T follicular helper cell (primary cell): ENCODE data around the gene CELF2.

Experiments used
- DNase-seq: peaks from one replicate; pipeline ENCODE4 v3.0.0-alpha.2; 2020; ENCODE audit warnings: low read depth

The CELF2 gene

DNA sequence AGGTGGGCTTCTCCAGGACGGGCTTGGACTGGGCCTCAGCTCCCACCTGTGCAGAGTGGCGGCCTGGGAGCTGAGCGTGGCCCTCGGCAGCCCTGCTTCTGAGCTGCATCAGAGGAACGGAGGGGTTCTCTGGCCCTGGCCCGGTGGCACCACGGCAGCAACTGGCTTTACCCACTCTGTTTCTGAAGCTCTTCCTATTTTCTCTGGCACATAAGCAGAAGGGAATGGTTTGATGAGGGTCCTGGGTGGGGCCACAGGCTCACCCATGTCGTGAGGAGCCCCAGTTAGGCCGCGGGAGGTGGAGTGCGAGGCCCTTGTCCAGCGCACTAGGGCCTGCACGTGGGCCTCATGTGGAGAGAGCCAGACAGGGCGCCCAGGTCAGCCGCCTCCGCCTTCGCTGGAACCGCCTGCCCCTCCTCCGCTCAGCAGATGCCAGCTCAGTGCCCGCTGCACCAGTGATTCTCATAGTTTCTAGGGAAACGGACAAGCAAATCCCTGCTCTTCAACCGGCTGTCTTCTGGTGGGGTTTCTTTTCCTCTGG, 284.0 kb downstream of the CELF2 start:
- DNase-seq, result no peak

DNA sequence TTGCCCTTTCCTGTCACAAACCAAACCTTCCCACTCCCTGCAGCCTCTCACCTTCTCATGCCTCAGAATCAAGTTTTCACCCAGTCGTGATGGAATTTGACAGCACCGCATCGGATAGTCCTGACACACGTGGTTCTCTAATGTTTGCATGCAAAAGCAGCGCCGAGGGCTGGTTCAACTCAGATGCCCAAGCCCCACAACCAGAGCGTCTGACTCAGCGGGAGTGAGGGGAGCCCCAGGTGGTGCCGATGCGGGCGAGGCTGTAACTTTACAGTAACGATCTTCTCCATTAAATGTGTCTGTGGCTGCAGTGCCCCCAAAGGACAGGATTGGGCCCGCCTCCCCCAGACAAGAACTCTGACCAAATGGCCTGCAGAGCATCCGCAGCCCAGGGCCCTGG, 284.5 kb downstream of the CELF2 start:
- DNase-seq, result no peak

DNA sequence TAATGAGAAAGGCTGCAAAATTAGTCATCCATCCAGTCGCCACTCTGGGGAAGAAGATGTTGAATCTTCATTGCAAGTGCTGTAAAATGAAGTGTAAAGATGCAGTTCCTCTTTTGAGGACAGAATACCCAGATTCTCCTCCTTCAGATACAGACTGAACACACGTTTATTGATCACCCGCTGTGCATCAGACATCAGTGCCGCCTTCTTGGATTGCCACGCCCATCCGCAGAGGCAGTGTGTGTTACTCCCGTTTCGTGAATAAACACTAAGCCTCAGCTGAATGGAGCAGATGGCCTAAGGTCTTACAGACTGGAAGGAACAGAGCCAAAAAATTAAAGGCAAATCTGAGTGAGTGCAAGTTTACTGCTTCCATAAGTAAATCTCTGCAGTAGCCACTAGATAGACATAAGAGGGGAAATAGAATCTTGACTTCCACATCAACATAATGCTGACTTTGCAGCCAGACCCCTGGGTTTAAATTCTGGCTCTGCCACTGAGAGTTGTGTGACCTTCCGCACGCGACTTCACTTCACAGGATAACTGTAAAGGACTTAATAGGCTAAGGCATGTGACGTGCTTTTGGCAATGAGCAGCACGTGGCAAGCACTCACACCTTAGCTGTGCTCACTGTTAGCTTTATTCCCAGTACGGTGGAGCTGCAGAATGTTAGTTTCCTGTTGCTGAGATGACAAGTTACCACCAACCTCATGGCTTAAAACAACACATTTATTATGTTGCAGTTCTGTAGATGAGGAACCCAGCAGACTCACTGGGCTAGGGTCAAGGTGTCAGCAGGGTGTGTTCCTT, 285.9 kb downstream of the CELF2 start:
- DNase-seq, result no peak

DNA sequence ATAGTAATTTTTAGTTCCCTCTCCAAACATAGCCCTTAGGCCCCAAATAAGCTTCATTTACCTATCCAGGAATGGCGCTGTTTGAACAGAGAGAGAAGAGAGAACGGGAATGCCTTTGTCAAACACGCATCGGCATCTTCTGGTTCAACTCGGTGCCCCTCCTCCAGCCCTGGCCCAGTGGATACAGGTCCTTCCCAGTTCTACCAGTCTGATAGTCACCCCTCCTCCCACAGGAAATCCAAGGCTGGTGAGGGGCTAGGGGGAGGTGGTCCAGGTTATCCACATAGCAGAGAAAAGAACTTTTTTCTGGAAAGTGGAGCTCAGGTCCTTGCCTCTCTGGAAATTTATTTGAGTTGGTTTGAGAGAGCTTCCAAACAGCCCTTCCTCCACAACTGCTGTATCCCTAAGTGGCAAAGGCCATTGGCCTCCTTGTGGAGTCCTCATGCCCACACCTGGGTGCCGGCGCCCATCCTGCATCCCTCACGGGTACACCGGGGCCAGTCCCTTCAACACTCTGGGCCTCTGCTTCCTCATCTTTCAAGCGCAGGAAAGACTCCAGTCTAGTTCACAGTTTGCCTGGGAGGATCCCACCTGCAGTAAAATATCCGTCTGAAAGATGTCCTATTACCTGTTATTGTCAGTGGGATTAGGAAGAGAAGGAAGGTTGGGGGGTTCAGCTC, 287.4 kb downstream of the CELF2 start:
- no peak for DNase-seq

DNA sequence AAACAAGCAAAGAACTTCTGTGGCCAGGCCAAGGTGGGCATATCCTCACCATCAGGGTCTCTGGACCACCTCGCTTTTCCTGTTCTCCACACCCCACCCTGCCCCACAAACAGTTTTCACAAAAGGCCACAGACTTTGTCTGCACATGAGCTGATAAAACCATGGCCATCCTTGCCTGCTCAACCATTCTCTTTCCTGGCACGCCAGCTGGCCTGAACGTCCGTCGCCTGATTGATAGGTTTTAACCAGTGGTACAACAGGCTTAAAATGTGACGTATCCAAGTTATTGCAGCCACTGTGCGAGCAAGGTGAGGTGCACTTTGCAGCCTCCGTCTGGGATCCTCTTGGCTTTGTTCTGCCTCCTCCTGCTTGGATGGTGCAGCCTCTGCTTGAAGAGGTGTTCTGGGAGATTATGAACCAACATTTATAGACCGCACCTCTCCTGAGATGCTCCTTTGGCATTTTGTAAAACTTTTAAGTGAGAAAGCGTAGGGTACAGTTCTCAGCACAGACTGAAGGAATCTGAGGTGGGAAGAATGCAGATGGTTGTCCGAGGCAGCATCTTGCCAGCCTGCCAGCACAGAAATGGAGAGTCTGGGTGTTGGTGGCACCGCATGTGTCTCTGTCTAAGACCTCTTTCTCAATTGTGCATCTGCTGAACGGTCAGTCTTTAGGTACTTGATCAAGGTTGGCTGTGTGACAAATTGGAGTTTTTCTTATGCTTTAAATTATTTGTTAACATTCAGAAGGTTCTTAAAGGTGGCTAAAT, 288.3 kb downstream of the CELF2 start:
- no peak for DNase-seq

DNA sequence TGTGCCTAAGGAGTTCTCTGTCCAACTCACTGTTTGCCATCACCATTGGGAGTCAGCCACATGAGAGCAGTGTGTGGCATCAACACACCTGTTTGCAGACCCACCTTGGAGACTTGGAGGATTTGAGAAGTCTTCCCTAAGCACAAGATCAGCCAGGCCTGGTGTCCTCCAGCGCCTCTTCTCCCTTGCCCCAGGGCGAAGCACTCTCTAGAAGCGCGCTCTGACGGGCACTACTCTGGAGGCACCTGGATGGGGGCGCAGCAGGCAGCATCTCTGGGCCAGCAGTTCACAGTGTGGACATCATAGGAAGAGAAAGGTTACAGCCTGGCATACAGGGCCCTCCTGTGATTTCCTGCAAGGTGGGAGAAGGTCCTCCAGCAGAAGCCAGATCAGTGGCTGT, 289.3 kb downstream of the CELF2 start:
- DNase-seq, result no peak

DNA sequence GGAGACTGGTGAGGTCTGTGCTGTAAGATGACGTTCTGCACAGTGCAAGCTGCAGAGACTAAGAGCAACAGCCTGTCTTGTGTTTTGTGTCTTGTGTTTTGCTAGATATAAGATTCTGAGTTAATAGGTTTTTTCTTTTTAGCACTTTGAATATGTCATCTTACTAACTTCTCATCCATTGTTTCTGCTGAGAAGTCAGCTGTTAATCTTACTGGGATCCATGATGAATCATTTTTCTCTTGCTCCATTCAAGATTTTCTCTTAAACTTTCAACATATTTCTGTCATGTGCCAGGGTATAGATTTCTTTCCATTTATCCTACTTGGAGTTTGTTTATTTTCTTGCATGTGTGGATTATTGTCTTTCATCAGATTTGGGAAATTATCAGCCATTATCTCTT, 290.3 kb downstream of the CELF2 start:
- no peak for DNase-seq

DNA sequence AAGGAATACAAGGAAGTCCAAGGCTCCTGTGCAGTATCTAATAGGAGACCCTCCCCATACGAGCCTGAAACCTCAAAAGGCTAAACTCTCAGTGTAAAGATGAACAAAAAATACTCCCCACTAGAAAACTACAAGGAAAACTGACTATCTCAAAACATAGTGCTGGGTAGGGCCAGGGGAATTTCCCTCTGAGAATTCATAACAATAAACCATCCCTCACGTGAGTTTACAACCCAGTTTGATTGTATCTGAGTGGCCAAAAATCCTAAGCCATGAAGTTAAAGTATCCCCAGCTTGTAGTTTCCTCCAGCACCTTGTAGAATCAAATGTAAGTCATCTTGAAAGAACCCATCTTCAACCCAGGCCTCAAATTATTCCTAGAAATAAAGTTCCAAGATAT, 293.4 kb downstream of the CELF2 start:
- DNase-seq, result no peak

DNA sequence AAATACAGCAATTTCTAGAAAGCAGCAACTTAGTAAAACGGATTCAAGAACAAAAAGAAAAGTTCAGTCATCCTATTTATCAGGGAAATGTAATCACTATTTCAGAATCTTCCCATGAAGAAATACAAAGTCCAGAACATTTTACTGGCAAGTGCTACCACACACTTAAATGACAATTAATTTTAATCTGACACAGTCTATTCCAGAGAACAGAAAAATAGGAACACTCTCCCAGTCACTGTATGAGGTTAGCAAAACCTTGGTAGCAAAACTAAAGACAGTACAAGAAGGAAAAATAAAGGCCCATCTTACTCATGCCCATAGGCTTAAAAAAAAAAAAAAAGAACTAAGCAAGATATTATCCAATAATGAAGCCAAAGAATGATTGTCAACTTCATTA, 295.8 kb downstream of the CELF2 start:
- DNase-seq, result no peak

DNA sequence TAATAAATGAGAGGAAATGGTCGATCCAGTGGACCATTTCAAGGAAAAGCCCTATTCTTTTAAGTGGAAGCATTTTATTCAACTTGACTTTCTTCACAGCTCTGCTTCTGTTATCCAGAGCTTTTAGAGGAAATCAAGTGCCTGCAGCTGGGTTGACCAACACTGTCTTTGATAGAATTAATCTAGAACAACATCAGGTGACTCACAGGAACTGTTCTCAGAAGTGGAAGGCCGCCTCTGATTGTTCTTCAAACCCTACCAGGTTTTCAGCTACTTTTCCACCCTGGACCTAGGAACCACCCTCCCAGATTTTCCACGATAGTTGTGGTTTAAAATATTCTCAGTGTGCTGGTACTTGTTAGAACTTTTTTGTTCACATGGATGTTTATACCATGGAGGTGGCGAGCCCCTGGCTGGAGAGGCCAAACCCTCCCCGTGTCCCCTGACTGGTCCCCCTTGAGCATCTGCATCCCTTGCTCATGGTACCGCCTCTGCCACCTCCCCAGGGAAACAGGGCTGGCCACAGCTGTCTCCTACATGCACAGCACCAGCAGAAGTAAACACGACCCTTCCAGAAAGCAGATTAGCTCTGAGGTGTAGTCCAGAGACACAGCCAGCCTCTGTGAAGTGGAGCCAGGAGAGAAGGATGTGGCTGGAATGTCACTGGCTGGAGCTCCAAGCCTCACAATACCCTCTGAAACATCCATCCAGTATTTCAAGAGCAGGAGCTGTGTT, 300.4 kb downstream of the CELF2 start:
- DNase-seq, result no peak

DNA sequence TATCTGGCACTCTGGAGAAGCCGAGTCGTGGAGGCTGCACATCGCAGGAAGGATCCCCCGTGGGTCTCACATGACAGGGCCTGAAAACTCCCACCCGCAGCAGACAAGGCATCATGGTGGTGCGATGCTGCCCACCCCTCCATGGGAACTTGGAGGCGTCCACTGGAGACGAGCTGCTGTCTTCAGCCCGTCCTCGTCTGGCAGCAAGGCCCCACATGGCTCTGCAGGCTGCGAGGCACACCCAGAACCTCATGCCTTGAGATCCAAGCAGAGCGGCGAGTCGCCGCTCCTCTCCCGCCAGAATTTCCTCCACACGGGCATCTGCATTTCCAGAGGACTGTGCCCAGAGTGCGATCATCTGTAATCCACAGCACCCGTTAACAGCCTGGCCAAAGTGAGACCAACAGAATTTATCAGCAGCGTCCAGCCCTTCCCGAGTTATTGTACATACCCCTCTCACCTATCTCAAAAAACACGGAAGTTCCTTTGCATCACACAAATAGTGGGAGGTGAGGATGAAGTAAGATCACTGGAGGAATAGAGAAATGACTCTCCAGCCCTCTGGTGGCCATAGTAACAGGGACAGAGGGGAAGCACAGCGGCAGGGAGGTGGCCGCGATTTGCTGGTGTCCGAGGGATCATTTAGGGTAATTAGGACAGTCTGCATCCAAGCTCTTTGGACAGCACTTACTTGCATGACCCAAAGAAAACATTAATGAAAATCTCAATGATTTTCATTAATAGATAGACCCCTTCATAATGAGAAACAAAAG, 301.3 kb downstream of the CELF2 start:
- no peak for DNase-seq

DNA sequence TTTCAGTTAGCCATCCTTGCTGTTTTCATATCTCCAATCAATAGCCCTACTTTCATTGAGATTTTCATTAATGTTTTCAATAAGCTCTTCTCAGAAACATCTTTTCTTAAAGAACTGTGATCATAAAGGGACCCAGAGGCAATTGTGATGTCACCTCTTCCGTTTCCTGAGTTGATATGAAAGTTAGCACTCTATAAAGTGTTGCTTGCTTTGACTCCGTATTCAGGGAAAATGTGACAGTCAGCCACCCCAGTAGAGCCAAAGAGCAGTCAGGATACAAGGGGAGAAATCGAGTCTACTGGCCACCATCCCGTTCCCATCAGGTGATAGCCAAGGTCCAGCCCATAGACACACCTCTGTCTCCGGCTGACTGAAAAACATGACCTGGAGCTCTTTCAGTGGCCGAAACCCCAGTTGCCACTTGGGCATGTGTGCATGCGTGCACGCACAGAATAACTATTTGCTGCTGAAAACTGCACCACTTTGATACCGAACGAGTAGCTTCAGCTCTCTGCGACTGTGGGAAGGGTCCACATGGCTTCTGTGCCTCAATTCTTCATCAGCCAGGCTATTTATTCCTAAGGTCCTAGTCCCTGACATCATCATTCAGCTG, 302.4 kb downstream of the CELF2 start:
- DNase-seq, result no peak

DNA sequence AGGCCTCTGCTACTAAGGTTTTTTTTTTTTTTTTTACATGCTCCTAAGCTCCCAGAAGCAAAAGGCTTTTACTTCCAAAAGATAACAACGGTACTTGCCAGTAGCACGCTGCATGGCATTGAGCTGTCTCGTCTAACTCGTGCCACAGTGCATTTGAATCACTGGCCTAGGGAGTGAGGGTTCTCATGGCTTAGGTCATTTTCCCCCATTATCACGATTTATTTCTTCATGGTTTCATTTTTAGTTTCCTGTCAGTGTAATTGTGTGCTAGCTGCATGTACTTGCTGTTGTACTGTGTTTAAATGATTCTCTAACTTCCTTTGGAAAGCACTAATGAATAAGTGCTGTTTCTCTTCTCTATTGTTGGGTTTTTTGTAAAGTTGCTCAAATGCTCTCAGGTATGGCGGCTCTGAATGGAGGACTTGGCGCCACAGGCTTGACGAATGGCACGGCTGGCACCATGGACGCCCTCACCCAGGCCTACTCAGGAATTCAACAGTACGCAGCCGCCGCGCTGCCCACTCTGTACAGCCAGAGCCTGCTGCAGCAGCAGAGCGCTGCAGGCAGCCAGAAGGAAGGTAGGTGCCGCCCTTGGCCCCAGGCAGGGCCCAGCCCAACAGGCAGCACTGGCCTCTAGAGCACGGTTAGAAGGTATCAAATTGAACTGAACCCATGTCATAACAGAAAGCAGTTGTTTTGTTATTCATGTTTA, 303.3 kb downstream of the CELF2 start:
- DNase-seq, result no peak

DNA sequence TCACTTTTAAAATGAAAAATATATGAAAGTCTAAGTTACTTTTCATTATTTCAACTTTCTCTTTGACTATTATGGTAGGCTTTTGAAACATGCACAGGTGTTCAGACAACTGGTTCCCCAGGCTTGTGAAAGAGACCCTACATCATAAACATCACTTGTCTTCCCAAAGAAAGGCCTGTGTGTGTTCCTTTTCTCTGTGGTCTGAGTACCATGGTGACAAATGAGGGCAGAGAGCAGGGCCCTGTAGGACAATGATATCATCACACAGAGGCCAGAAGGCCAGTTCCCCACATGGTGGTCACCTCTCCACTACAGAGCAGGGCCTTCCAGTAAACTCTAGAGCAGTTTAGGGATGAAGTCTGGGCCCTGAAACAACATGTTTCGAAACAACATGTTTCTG, 305.0 kb downstream of the CELF2 start:
- DNase-seq, result no peak

DNA sequence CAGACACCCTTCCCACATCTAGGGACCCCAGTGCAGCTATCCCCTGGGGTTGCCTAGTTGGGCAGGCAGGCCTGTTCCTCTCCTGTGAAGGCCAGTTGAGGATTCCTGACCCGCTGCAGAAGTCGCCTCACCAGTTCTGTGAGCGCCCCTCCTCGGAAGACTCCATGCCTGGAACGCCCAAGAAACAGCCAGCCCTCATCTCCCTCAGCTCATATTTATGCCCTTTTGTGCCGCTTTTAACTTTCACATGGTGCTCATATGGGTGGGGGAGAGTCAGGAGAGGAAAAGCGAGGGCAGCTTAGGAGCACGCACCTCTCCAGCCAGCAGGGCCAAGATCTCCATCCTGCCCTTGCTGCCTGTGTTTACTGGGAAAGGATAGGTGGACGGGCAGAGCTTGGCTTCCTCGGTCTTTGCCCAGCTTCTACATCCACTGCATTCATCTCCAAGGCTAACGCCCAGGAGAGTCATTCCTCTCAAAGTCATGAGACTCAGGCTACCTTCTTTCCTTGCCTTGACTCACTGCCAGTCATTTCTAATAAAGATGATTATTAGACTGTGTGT, 307.2 kb downstream of the CELF2 start:
- DNase-seq, result no peak

DNA sequence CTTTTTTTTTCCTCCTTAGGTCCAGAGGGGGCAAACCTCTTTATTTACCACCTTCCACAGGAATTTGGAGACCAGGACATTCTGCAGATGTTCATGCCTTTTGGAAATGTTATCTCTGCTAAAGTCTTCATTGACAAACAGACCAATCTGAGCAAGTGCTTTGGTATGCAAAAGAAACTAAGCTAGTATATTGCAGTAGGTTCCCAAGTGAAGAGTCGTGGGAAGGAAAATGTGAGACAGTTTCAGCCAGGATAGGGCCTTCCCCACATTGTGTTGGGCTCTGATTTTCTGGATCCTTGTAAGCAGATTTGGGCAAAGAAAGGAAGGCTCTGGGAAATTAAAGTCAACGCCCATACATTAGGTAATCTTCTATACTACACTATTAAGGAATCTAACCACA, 308.1 kb downstream of the CELF2 start:
- DNase-seq, result no peak

DNA sequence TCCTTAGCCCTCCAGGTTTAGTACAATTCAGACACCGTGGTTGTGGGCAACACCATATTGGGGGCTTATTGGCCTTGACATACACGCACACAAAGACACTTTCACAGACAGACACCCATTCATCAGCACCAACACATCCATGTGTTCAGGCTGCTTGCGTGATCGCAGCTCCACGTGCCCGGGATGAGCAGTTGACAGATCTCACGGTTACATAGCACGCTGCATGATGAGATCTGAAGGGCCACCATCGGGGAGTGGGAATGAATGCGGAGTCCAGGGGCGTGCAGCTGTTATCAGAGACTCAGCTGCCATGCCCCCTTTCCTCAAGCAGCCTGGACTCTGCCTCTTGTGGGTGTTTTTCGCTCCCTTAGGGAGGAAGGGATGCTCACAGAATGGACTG, 308.6 kb downstream of the CELF2 start:
- DNase-seq, result no peak

DNA sequence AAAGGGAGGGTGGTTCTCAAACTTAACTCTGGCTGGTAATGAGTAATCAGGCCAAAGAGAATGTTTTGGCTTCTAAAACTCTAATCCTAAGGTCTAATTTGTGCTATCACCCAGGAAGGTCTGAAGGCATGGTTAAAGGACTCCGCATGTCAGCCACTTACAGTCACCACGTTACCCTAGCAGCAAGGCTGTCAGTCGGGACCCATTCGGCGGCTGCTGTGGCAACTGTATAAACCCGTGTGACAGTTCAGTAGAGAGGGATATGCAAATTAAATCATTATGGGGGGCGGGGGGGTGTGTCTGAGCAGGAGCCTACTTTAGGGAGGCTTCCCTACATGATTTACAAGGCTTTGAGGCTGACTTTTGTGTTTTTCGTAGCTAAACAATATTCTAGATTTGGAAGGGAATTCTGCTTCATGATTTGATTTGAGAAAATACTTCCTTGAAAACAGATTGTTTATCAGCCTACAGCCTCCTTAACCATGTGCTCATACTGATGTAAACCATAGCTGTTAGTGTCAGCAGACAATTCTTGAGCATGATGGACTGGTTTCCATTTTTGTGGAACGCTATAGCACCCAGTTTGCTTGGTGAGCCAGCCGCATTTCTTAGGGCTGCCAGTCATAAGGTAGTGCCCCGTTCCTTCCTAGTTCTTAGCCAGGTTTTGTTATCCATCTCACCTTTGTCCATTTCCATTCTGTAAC, 309.4 kb downstream of the CELF2 start:
- DNase-seq, result no peak
